GM19025 (cell line): ENCODE results near the gene GID4.

ENCODE experiments used
- ATAC-seq: cut with Tn5 transposase; IDR thresholded peaks from one replicate; pipeline ENCODE4 v1.9.1; 2021; ENCODE audit warnings: mild to moderate bottlenecking, low read depth, moderate library complexity; ENCODE audit not compliant: unreplicated experiment

The GID4 gene

GRCh38 chr17:18093616-18094408, 54.6 kb downstream of the GID4 start:
- no peak for ATAC-seq

- no peak for ATAC-seq
Measured at GRCh38 chr17:18094409-18094807, 55.2 kb downstream of the GID4 start.

GRCh38 chr17:18099516-18099915, 60.3 kb downstream of the GID4 start:
- no peak for ATAC-seq

- no peak for ATAC-seq
Measured at GRCh38 chr17:18100616-18101015, 61.4 kb downstream of the GID4 start.

- ATAC-seq, result no peak
Measured at GRCh38 chr17:18101828-18102227, 62.6 kb downstream of the GID4 start.

GRCh38 chr17:18102640-18103039, 63.4 kb downstream of the GID4 start:
- no peak for ATAC-seq

- no peak for ATAC-seq
Measured at GRCh38 chr17:18105027-18105426, 65.8 kb downstream of the GID4 start.

- ATAC-seq, result no peak
Measured at GRCh38 chr17:18105595-18105994, 66.4 kb downstream of the GID4 start.

- ATAC-seq, result no peak
Measured at GRCh38 chr17:18106211-18106610, 67.0 kb downstream of the GID4 start.

- no peak for ATAC-seq
Measured at GRCh38 chr17:18107061-18107790, 68.0 kb downstream of the GID4 start.

- no peak for ATAC-seq
Measured at GRCh38 chr17:18107971-18108370, 68.8 kb downstream of the GID4 start.

- no peak for ATAC-seq
Measured at GRCh38 chr17:18108401-18109312, 69.4 kb downstream of the GID4 start, which contains the start of gene MYO15A. MYO15A (plus strand) TSS chr17:18108756; CDS start chr17:18118801, 10,045 bp downstream.

GRCh38 chr17:18109935-18110485, 70.8 kb downstream of the GID4 start:
- no peak for ATAC-seq

GRCh38 chr17:18110636-18111145, 71.5 kb downstream of the GID4 start:
- no peak for ATAC-seq

GRCh38 chr17:18111330-18111971, 72.2 kb downstream of the GID4 start:
- no peak for ATAC-seq

GRCh38 chr17:18115517-18115916, 76.3 kb downstream of the GID4 start:
- no peak for ATAC-seq

GRCh38 chr17:18116078-18116477, 76.9 kb downstream of the GID4 start:
- ATAC-seq, result no peak

GRCh38 chr17:18117533-18117932, 78.3 kb downstream of the GID4 start:
- no peak for ATAC-seq
